Ishikawa (cell line): ENCODE measurements around the gene WWTR1.

ENCODE experiments used
- CEBPB ChIP-seq: IDR thresholded peaks from 2 replicates; pipeline ENCODE4 v1.6.1; 2012
- CREB1 ChIP-seq: IDR thresholded peaks from 2 replicates; pipeline ENCODE4 v1.6.1; 2012; ENCODE audit warnings: low read depth
- EGR1 ChIP-seq: IDR thresholded peaks from 2 replicates; pipeline ENCODE4 v1.6.1; 2012
- EP300 ChIP-seq: IDR thresholded peaks from 2 replicates; pipeline ENCODE4 v1.6.1; 2012; ENCODE audit warnings: borderline replicate concordance
- FOXM1 ChIP-seq: IDR thresholded peaks from 2 replicates; pipeline ENCODE4 v1.6.1; 2012; ENCODE audit warnings: low read depth, borderline replicate concordance
- NFIC ChIP-seq: IDR thresholded peaks from 2 replicates; pipeline ENCODE4 v1.6.1; 2012
- RAD21 ChIP-seq: IDR thresholded peaks from 2 replicates; pipeline ENCODE4 v1.6.1; 2012; ENCODE audit warnings: low read depth
- TAF1 ChIP-seq: IDR thresholded peaks from 2 replicates; pipeline ENCODE4 v1.6.1; 2012; ENCODE audit warnings: low read depth, mild to moderate bottlenecking
- TCF12 ChIP-seq: IDR thresholded peaks from 2 replicates; pipeline ENCODE4 v1.6.1; 2012; ENCODE audit warnings: low read depth
- TEAD4 ChIP-seq: IDR thresholded peaks from 2 replicates; pipeline ENCODE4 v1.6.1; 2012
- YY1 ChIP-seq: IDR thresholded peaks from 2 replicates; pipeline ENCODE4 v1.6.1; 2012; ENCODE audit warnings: low read depth
- ZBTB7A ChIP-seq: IDR thresholded peaks from 2 replicates; pipeline ENCODE4 v1.6.1; 2012; ENCODE audit warnings: low read depth
- TF ChIP-seq, protein P1 (sequence below): IDR thresholded peaks from 2 replicates; pipeline ENCODE4 v1.6.1; 2012
- TF ChIP-seq, protein P2 (sequence below): IDR thresholded peaks from 2 replicates; pipeline ENCODE4 v1.6.1; 2012; ENCODE audit warnings: low read depth, mild to moderate bottlenecking
- TF ChIP-seq, protein P3 (sequence below): IDR thresholded peaks from 2 replicates; pipeline ENCODE4 v1.6.1; 2012

WWTR1 gene

DNA sequence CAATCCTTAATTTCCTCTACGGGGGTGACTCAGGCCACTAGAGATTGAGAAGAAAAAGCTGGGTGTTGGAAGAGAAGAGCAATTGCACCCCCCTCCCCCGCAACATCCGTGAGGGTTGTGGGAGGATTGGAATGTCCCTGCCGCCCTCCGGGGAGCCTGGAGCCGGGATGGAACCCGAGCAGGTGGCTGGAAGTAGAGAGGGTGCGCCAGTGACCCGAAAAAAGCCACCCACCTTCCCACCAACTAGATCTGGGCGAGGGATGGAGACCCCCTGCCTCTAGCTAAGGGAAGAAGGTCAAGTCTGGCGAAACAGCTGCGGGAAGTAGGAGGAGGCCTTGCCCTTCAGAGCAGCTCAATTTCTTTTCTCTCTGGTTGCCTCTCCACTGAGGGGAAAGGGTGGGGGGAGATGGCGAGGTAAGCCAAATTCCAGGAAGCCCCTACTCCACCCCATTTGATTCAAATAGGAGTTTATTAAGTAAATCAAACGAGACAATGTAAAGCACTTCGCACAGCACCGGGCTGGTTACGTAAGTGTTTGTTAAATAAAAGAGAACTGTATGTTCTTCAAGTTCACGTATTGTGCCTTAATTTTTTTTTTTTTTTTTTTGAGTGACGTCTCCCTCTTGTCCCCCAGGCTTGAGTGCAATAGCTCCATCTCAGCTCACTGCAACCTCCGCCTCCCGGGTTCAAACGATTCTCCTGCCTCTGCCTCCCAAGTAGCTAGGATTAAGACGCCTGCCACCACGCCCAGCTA, 1.1 kb upstream of the WWTR1 start:
- no peak for TF ChIP-seq TAF1
- peak; percentile 2; the same call in 1 of the 2 replicates for TF ChIP-seq TCF12
- TF ChIP-seq, protein P1, sequence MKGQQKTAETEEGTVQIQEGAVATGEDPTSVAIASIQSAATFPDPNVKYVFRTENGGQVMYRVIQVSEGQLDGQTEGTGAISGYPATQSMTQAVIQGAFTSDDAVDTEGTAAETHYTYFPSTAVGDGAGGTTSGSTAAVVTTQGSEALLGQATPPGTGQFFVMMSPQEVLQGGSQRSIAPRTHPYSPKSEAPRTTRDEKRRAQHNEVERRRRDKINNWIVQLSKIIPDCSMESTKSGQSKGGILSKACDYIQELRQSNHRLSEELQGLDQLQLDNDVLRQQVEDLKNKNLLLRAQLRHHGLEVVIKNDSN, result no peak
- peak; percentile 57; the same call in 1 of the 2 replicates for TF ChIP-seq TEAD4
- TF ChIP-seq CEBPB, result no peak
- TF ChIP-seq, protein P2, sequence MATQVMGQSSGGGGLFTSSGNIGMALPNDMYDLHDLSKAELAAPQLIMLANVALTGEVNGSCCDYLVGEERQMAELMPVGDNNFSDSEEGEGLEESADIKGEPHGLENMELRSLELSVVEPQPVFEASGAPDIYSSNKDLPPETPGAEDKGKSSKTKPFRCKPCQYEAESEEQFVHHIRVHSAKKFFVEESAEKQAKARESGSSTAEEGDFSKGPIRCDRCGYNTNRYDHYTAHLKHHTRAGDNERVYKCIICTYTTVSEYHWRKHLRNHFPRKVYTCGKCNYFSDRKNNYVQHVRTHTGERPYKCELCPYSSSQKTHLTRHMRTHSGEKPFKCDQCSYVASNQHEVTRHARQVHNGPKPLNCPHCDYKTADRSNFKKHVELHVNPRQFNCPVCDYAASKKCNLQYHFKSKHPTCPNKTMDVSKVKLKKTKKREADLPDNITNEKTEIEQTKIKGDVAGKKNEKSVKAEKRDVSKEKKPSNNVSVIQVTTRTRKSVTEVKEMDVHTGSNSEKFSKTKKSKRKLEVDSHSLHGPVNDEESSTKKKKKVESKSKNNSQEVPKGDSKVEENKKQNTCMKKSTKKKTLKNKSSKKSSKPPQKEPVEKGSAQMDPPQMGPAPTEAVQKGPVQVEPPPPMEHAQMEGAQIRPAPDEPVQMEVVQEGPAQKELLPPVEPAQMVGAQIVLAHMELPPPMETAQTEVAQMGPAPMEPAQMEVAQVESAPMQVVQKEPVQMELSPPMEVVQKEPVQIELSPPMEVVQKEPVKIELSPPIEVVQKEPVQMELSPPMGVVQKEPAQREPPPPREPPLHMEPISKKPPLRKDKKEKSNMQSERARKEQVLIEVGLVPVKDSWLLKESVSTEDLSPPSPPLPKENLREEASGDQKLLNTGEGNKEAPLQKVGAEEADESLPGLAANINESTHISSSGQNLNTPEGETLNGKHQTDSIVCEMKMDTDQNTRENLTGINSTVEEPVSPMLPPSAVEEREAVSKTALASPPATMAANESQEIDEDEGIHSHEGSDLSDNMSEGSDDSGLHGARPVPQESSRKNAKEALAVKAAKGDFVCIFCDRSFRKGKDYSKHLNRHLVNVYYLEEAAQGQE, result no peak
- TF ChIP-seq EP300, result no peak
- no peak for TF ChIP-seq NFIC
- no peak for TF ChIP-seq RAD21
- TF ChIP-seq, protein P3, sequence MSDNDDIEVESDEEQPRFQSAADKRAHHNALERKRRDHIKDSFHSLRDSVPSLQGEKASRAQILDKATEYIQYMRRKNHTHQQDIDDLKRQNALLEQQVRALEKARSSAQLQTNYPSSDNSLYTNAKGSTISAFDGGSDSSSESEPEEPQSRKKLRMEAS, result no peak
- no peak for TF ChIP-seq YY1
- TF ChIP-seq FOXM1, result no peak; the same call in none of the 2 replicates
- peak; percentile 80 for TF ChIP-seq EGR1
- TF ChIP-seq ZBTB7A, result no peak
- TF ChIP-seq CREB1, result no peak

DNA sequence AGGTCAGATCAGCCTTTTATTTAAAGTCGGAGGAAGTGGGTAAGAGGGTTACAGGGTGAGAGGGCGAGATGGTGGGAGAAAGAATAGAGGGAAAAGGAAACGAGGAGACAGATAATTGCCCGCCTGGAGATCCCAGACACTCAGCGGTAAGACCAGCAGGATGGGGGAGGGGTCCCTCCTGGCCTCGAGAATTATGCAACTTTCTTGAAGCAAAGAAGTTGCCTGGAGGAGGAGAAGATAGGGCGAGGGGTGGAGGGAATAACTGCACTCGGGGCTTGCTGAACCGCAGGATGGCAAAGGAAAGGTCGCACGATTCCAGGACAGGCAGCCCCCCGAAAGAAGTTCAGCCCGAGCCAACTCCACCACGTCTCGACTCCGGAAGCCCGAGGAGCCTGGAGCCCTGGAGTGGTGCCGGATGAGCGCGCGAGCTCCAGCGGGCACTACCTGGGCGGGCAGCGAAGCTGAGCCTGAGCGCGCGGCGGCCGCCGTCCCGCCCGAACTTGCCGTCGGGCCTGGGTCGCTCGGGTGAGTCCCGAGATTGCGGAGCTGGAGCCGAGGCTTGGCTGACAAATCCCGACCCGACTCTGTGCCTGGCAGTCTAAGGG, 402 bp downstream of the WWTR1 start:
- TF ChIP-seq FOXM1 (no peak), NFIC (0 out of 2 replicates have a peak, but pooled peaks have one; percentile 6), CEBPB (peak; percentile 74)

DNA sequence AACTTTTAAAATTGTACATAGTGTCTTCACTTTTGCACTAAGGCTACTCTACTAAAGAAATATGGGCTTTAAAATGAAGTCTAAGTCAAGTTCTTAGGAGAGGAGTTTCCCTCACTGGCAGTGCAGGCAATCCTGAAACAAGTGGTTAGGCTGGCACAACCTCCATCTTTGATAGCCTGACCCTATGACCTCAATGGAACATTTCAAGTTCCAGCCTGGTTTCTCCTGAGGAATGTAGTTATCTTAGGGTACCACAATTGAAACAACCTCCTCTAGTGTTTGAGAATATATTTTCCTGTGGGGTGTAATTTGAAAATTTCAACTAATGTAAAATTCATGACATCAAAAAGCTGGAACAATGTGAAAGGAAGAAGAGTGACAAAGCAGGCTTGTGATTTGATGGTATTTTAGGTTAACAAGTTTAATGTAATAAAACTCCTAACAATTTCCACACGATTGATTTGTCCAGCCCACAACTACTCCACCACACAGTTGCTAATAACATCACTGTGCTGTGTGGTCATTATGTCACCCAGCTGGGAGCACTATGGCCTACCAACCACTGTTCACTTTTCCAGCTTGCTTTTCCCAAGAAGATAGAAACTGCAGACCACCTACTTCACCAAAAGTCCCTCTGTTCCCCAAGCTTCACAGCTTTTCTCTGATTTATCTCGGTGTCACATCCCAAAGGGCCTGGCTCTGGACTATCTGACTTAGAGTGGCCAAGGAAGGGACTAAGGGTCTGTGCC, 1.8 kb downstream of the WWTR1 start:
- TF ChIP-seq CEBPB (no peak), EGR1 (no peak), NFIC (no peak), RAD21 (no peak), TAF1 (no peak), CREB1 (no peak), TCF12 (no peak), FOXM1 (no peak), EP300 (no peak)
- TF ChIP-seq, protein P1, result no peak
- TF ChIP-seq, protein P3, result no peak

DNA sequence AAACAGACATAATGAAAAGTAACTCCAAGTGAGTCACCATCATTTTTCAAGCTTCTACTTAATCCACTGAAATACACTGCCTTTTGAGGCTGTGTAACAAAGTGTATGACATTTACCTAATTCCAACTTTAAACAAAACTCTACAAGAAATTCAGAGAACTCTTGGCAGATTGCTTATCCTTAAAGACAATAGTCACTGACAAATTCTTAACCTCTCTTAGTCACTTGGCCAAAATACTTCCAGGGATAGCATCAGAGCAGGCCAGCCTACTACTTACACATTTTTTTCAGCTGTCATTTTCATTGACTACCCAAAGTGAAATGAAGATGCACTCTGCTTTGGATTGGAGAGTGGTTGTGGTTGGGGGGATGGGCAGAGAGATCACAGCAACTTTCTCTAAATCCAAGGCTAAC, 3.6 kb downstream of the WWTR1 start:
- no peak for TF ChIP-seq NFIC
- TF ChIP-seq EP300, result no peak
- no peak for TF ChIP-seq CREB1
- TF ChIP-seq CEBPB, result no peak
- TF ChIP-seq EGR1, result no peak
- no peak for TF ChIP-seq TEAD4
- TF ChIP-seq, protein P2, result no peak
- no peak for TF ChIP-seq YY1
- TF ChIP-seq, protein P3, result no peak
- no peak for TF ChIP-seq TCF12
- no peak for TF ChIP-seq ZBTB7A
- TF ChIP-seq TAF1, result no peak
- no peak for TF ChIP-seq RAD21
- TF ChIP-seq, protein P1, result no peak
- no peak for TF ChIP-seq FOXM1

DNA sequence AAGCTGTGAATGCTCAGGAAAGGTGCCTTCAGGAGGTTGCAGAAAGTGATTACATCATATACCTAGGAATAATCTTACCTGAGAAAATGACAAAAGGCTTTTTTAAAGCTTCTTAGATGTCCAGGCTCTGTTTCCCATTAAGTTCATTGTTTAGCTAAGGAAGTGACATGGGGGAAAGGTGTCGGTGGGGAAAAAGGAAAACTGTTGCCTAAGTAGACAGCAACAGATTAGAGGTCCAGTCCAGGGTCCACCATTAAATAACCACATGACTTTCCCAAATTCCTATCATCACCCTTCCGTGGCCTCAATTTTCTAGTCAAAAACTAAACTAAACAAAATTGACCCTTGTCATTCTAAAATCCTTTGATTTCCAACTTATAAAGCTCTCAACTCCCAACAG, 4.3 kb downstream of the WWTR1 start:
- TF ChIP-seq CREB1 (no peak), EGR1 (no peak), EP300 (no peak), RAD21 (no peak), TCF12 (no peak), TAF1 (no peak), FOXM1 (no peak), CEBPB (no peak), TEAD4 (no peak), NFIC (no peak), YY1 (no peak)
- TF ChIP-seq, protein P1, result no peak
- TF ChIP-seq, protein P2, result no peak
- TF ChIP-seq, protein P3, result no peak
